Glutamatergic neuron (in vitro differentiated cells): Measurements from ENCODE around the gene TPI1. TPM values are rescaled to one million over a fixed set of nuclear protein-coding genes. Genes with fewer than 3 reads are reported as not detected.

Experiments used
- DNase-seq: peaks from one replicate; pipeline ENCODE4 v3.0.0; 2022
- H3K27ac Mint-ChIP-seq: one replicate; pipeline ENCODE4 v1.8.0; 2020; ENCODE audit warnings: mild to moderate bottlenecking, mixed read lengths, inconsistent platforms; ENCODE audit not compliant: unreplicated experiment
- H3K27me3 Mint-ChIP-seq: one replicate; pipeline ENCODE4 v1.8.0; 2020; ENCODE audit warnings: mild to moderate bottlenecking, moderate library complexity, mixed read lengths, inconsistent platforms; ENCODE audit not compliant: unreplicated experiment
- H3K36me3 Mint-ChIP-seq: one replicate; pipeline ENCODE4 v1.8.0; 2020; ENCODE audit warnings: mild to moderate bottlenecking, mixed read lengths, inconsistent platforms; ENCODE audit not compliant: unreplicated experiment
- H3K4me1 Mint-ChIP-seq: one replicate; pipeline ENCODE4 v1.8.0; 2020; ENCODE audit warnings: mild to moderate bottlenecking, low read depth, mixed read lengths, inconsistent platforms; ENCODE audit not compliant: unreplicated experiment
- H3K4me3 Mint-ChIP-seq: one replicate; pipeline ENCODE4 v1.8.0; 2020; ENCODE audit warnings: mild to moderate bottlenecking, mixed read lengths, inconsistent platforms; ENCODE audit not compliant: unreplicated experiment
- H3K9me3 Mint-ChIP-seq: one replicate; pipeline ENCODE4 v1.8.0; 2020; ENCODE audit warnings: mild to moderate bottlenecking, moderate library complexity, mixed read lengths, inconsistent platforms; ENCODE audit not compliant: unreplicated experiment
- CTCF ChIP-seq: fragments of 200-600 bp; sonication (generic); IDR thresholded peaks from one replicate; pipeline ENCODE4 v1.5.0; 2021; ENCODE audit not compliant: partially characterized antibody, unreplicated experiment
- total RNA-seq: library from RNA; stranded (reverse); fragmentation: NEBNext Ultra II Directional; extraction: Animal tissue kit (Norgen Biotek cat#: 25700); gene quantifications from one replicate; pipeline ENCODE4 v1.2.1, GENCODE V29; 2021; ENCODE audit not compliant: unreplicated experiment

The TPI1 gene
- total RNA-seq, 1 donor from 2014 or later = 663 TPM

DNA sequence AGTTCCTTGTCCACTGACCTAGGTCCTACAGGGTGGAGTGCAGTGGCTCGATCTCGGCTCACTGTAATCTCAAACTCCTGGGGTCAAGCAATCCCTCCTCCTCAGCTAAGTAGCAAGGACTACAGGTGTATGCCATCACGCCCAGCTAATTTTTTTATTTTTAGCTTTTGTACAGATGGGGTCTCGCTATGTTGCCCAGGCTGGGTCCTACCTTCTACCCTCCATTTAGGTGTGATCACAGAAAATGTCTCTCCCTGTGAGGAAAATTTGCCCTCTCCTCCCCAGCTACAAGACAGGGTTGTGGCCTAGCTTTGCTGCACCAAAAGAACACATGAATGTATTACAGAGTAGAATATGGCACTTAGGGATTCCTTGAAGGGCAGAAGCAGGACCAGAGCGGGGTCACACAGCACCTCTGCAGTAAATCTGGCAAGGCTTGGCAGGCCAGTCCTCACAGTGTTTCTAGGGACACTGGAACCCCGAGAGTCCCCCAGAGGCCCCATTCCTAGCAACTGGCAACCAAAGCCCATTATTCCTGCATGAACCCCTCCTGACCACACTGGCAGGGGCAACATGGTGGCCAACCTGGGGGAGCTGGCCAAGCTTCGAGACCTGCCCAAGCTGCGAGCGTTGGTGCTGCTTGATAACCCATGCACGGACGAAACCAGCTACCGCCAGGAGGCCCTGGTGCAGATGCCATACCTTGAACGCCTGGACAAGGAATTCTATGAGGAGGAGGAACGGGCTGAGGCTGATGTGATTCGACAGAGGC lies 45.0 kb downstream of the TPI1 start:
- no peak for DNase-seq
- Mint-ChIP-seq H3K27me3 (peaks cover 16% of the 10 kb centered on the region), H3K4me1 (peaks cover 5% of the 10 kb centered on the region), H3K36me3 (no peaks in the 10 kb centered on the region), H3K27ac (no peak overlapping the region), H3K4me3 (no peak overlapping the region), H3K9me3 (peaks cover 7% of the 10 kb centered on the region)
- no peak for TF ChIP-seq CTCF

DNA sequence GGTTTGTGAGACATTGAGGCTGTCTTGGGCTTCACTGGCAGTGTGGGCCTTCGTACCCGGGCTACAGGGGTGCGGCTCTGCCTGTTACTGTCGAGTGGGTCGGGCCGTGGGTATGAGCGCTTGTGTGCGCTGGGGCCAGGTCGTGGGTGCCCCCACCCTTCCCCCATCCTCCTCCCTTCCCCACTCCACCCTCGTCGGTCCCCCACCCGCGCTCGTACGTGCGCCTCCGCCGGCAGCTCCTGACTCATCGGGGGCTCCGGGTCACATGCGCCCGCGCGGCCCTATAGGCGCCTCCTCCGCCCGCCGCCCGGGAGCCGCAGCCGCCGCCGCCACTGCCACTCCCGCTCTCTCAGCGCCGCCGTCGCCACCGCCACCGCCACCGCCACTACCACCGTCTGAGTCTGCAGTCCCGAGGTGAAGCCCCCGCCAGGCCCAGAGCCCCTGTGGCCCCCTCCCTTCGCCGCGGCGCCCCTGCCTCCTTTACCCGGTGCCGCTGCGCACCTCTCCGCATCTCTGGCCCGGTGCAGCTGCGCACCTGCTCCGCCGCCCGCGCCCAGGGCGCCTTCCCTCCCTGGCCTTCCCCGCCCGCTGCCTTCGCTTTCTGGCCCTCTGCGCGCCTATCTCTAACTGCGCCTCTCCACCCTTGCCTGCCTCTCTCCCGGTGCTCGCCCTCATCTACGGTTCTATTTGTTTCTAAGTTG lies 47.1 kb downstream of the TPI1 start, which contains the start of gene ENO2:
Gene ENO2, plus strand, starts transcription at position 335 of the 701 bp plus-strand sequence. CDS start 1,253 bp downstream, outside the sequence.
- peaks cover 7% of the 10 kb centered on the region for H3K9me3 Mint-ChIP-seq
- no peaks in the 10 kb centered on the region for H3K36me3 Mint-ChIP-seq
- peak; percentile 78 for DNase-seq
- H3K27me3 Mint-ChIP-seq = peaks cover 19% of the 10 kb centered on the region
- peaks cover 5% of the 10 kb centered on the region for H3K4me1 Mint-ChIP-seq
- peak within 1 kb of the TSS; percentile 96 for H3K4me3 Mint-ChIP-seq
- H3K27ac Mint-ChIP-seq = peak within 1 kb of the TSS; percentile 79
- TF ChIP-seq CTCF = no peak

- H3K9me3 Mint-ChIP-seq = peaks cover 6% of the 10 kb centered on the region
- DNase-seq = peak; percentile 57
- H3K36me3 Mint-ChIP-seq = peaks cover 4% of the 10 kb centered on the region
- TF ChIP-seq CTCF = no peak
- H3K4me1 Mint-ChIP-seq = peaks cover 5% of the 10 kb centered on the region
- peak overlapping the region; percentile 79 for H3K27ac Mint-ChIP-seq
- peaks cover 21% of the 10 kb centered on the region for H3K27me3 Mint-ChIP-seq
- peak overlapping the region; percentile 96 for H3K4me3 Mint-ChIP-seq
These were observed 47.8 kb downstream of the TPI1 start for GRCh38 chr12:6914947-6915788.

- peaks cover 6% of the 10 kb centered on the region for H3K9me3 Mint-ChIP-seq
- H3K27ac Mint-ChIP-seq = no peak overlapping the region
- no peak for DNase-seq
- peaks cover 5% of the 10 kb centered on the region for H3K4me1 Mint-ChIP-seq
- peaks cover 21% of the 10 kb centered on the region for H3K27me3 Mint-ChIP-seq
- H3K36me3 Mint-ChIP-seq = peaks cover 4% of the 10 kb centered on the region
- peak overlapping the region; percentile 52 for H3K4me3 Mint-ChIP-seq
- no peak for TF ChIP-seq CTCF
These were observed 48.5 kb downstream of the TPI1 start for GRCh38 chr12:6915789-6916285.
